ENCODE measurements around the gene SOD2.
A peak's percentile ranks its signal among the peaks of the same experiment; 100 is the strongest.
"Not testable (repeated sequence)": the region's sequence is repeated elsewhere in the genome, so short reads cannot be mapped to it uniquely, and the experiment has no call there.

The SOD2 gene

DNA sequence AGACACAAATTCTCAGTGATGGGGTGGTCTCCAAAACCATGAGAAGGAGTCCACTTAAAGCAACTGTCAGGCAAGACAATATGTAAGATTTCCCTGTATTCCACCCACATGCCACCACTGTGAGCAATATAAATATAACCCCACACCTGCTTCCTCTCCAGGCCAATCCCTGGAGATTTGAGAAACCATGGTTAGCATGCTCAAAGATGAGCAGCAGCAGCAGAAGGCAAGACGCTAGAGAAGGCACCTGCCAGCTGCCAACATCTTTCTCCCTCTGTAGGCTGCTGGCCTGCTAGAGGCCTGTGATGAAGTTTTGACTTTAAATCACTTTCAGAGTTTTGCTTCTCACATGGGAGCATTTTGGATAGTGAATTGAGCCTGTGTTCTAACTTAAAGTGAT, 7.9 kb upstream of the SOD2 start:
- H3K36me3 Mint-ChIP-seq = peaks cover 4 to 18% of the 10 kb centered on the region in 2 donors
- peak; percentile 13 for DNase-seq
- peaks cover 13 to 19% of the 10 kb centered on the region in 2 donors for H3K4me1 Mint-ChIP-seq
- H3K27me3 Mint-ChIP-seq = no peaks in the 10 kb centered on the region
- peak overlapping the region; percentile 48 for H3K27ac Mint-ChIP-seq
- ATAC-seq (replicated peaks) = peak; percentile 84 to 92
- H3K4me3 Mint-ChIP-seq = peak overlapping the region in 1 of 2 donors; percentile 19
- peaks cover 0 to 2% of the 10 kb centered on the region in 2 donors for H3K9me3 Mint-ChIP-seq

DNA sequence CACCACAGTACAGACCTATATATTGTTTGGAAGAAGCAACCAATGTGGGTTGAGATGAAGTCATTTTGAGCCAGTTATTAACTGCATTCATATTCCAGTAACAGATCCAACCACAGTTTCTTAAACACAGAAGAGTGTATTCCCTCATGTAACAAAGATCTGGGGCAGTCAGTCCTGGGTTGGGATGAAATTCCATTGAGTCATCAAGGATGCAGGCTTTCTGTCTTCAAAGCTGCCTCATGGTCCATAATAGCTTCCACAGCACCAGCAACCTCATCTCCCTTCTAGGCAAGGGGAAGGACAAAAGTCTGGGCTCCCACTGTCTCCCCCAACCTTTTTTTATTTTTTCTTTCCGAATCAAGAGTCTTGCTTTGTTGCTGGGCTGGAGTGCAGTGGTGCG, 2.9 kb upstream of the SOD2 start:
- DNase-seq (no peak), ATAC-seq (replicated peaks) (no peak)
- H3K9me3 Mint-ChIP-seq = no peaks in the 10 kb centered on the region
- peaks cover 0 to 7% of the 10 kb centered on the region in 2 donors for H3K36me3 Mint-ChIP-seq
- H3K4me1 Mint-ChIP-seq = peaks cover 26 to 31% of the 10 kb centered on the region in 2 donors
- H3K27ac Mint-ChIP-seq = peak overlapping the region; percentile 80
- H3K4me3 Mint-ChIP-seq = no peak overlapping the region
- H3K27me3 Mint-ChIP-seq = no peaks in the 10 kb centered on the region

DNA sequence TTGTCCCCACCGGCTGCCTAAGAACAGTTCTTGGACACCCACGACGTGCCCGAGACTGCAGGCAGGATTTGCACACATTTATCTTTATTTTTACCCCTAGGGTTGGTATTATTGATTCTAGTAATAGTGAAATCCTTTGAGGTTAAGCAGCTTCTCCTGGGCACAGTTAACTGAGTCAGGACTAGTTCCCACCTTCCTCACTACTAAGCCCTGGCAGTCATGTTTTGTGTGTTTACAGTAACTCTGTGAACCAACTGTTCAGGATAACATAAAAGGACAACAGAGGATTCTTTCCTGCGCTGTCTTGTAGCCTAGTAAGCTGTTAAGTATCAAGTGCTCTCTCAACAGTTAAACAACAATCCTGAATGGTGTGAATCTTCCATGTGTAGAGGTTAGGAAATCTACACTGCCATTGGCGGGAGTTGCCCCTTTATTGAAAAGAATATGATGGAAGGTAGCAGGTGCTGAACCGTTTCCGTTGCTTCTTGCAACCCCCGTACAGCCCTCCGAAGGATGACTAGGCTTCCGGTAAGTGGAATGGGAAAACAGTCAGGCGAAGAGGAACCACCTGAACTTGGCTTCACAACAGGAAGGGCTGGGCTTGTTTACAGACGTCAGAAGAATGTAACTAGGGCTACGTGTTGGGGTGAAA, 979 bp upstream of the SOD2 start:
- no peaks in the 10 kb centered on the region for H3K9me3 Mint-ChIP-seq
- no peaks in the 10 kb centered on the region for H3K27me3 Mint-ChIP-seq
- H3K27ac Mint-ChIP-seq = peak overlapping the region; percentile 95
- peak; percentile 11 for DNase-seq
- peaks cover 2 to 8% of the 10 kb centered on the region in 2 donors for H3K36me3 Mint-ChIP-seq
- ATAC-seq (replicated peaks) = peak; percentile 2 to 13
- peak overlapping the region; percentile 89 to 90 for H3K4me3 Mint-ChIP-seq
- H3K4me1 Mint-ChIP-seq = peaks cover 23 to 30% of the 10 kb centered on the region in 2 donors

DNA sequence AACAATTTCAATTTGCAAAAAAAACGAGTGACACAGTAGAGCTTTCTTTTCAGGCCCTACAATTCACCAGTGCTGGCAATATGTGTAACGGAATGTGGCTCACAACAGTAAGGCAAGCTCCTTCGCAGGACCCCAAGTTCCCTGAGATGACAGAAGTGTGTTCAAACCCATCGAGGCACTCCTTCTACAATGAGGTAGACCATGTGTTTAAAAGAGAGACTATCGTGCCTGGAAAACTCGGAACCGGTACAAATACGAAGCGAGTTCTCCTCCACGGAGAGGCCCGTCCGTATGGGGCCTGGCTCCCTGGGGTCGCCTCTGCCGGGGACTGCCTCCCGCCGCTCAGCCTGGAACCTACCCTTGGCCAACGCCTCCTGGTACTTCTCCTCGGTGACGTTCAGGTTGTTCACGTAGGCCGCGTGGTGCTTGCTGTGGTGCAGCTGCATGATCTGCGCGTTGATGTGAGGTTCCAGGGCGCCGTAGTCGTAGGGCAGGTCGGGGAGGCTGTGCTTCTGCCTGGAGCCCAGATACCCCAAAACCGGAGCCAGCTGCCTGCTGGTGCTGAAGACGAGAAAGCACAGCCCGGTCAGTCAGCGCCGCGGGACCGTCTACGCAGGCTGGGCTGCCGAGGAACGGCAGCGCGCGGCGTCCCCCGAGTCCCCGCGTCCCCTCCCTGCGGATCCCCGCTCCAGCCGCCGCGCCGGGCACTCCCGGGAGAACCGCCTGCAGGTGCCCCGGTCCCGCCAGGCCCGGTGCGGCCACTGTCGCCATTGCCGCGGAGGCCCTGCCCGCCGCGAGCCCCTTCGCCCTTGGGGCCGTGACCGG, 526 bp downstream of the SOD2 start:
- peak overlapping the region; percentile 89 to 90 for H3K4me3 Mint-ChIP-seq
- peak; percentile 70 to 73 for ATAC-seq (replicated peaks)
- peaks cover 10 to 17% of the 10 kb centered on the region in 2 donors for H3K36me3 Mint-ChIP-seq
- H3K9me3 Mint-ChIP-seq = no peaks in the 10 kb centered on the region
- peak overlapping the region; percentile 95 for H3K27ac Mint-ChIP-seq
- peak; percentile 47 for DNase-seq
- H3K27me3 Mint-ChIP-seq = no peaks in the 10 kb centered on the region
- H3K4me1 Mint-ChIP-seq = peaks cover 27 to 38% of the 10 kb centered on the region in 2 donors

DNA sequence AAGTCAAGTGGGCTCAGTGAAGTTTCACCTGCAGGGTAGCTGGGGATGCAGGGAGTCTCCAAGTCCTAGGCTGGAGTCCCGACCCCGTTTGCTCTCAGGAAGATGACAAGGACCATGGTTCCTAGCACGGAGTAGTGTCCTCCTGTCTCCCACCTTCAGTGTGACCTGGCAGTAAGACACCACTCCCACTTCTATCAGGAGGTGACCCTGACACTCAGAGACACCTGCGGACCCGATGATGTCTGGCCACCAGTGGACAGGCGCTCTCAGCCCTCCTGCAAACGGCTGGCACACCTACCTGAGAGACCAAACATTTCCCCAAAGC, 1.1 kb downstream of the SOD2 start:
- H3K27me3 Mint-ChIP-seq = no peaks in the 10 kb centered on the region
- peak overlapping the region; percentile 89 to 90 for H3K4me3 Mint-ChIP-seq
- H3K9me3 Mint-ChIP-seq = no peaks in the 10 kb centered on the region
- ATAC-seq (replicated peaks) (no peak), DNase-seq (no peak)
- peaks cover 11 to 23% of the 10 kb centered on the region in 2 donors for H3K36me3 Mint-ChIP-seq
- H3K27ac Mint-ChIP-seq = peak overlapping the region; percentile 93
- peaks cover 27 to 38% of the 10 kb centered on the region in 2 donors for H3K4me1 Mint-ChIP-seq

DNA sequence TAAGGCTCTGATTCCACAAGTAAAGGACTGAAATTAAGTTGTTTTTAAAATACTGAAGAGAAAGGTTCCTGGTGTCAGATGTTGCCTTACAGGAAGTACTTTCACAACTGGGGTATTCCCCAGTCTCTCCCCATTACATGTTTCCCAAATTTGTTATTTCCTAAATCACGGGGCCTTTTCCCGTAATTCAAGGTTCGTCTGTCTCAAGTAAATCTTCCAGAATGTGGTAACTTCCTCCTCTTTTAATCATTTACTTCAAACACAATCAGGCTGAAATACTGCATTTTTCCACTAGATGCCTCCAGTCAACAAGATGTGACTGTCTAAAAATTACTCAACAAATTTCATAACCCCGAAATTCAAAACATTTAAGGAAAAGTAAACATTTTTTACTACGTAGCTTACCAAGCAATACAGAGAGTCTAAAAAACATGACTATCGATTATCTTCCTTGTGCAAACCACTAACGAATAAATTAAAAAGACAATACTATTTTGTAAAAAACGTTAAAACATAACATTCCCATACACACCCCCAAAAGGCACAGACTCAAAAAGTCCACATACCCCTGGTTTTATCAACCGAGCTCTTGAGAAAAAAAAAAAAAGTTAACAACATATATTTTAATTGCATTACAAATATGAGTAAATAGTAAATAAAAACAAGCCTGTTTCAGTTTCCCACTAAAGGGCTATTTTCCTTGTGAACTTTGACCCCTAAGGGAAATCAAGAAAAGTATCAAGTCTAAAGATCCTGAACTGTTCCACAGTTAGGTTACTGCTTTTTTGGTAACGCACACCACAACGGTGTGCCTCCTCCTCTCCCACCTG, 1.7 kb downstream of the SOD2 start:
- DNase-seq (no peak), ATAC-seq (replicated peaks) (no peak)
- Mint-ChIP-seq H3K4me1 (peaks cover 27 to 38% of the 10 kb centered on the region in 2 donors), H3K27me3 (no peaks in the 10 kb centered on the region), H3K36me3 (peaks cover 11 to 27% of the 10 kb centered on the region in 2 donors), H3K9me3 (no peaks in the 10 kb centered on the region), H3K4me3 (peak overlapping the region; percentile 89 to 90), H3K27ac (peak overlapping the region; percentile 26)

DNA sequence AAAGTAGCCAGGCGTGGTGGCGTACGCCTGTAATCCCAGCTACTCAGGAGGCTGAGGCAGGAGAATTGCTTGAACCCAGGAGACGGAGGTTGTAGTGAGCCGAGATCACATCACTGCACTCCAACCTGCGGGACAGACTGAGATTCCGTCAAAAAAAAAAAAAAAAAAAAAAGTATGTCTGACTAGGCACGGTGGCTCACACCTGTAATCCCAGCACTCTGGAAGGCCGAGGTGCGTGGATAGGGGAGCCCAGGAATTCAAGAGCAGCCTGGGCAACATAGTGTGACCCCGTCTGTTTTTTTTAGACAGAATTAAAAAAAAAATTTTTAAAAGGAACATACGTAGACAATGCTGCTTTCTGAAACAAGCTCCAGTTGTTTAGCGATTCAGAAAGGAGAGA, 2.9 kb downstream of the SOD2 start:
- not testable (repeated sequence) for DNase-seq; ATAC-seq (replicated peaks); H3K27me3 Mint-ChIP-seq; H3K9me3 Mint-ChIP-seq; H3K4me3 Mint-ChIP-seq; H3K27ac Mint-ChIP-seq
- Mint-ChIP-seq H3K4me1 (peaks cover 25 to 38% of the 10 kb centered on the region in 2 donors), H3K36me3 (peaks cover 13 to 29% of the 10 kb centered on the region in 2 donors)

DNA sequence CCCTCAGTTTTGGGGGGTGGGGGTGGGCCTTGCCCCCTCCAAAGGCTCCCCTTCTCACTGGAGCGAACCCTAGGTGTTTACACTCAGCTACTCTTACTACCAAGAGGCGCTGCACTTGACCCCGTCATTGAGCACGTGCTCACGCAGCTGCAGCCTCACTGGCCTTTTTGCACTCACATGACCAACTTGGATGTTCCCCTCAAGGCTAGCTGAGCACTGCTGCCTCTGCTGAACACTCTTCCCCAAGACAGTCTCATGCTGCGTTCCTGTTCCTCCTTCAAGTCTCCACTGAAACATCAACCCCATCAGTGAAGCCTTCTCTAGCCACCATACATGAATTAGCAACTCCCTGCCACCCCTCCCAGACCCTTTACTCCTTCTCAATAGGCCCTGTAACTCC, 4.0 kb downstream of the SOD2 start:
- DNase-seq (no peak), ATAC-seq (replicated peaks) (no peak)
- Mint-ChIP-seq H3K9me3 (no peaks in the 10 kb centered on the region), H3K27me3 (no peaks in the 10 kb centered on the region), H3K36me3 (peaks cover 13 to 33% of the 10 kb centered on the region in 2 donors), H3K4me3 (no peak overlapping the region), H3K27ac (no peak overlapping the region), H3K4me1 (peaks cover 17 to 27% of the 10 kb centered on the region in 2 donors)

DNA sequence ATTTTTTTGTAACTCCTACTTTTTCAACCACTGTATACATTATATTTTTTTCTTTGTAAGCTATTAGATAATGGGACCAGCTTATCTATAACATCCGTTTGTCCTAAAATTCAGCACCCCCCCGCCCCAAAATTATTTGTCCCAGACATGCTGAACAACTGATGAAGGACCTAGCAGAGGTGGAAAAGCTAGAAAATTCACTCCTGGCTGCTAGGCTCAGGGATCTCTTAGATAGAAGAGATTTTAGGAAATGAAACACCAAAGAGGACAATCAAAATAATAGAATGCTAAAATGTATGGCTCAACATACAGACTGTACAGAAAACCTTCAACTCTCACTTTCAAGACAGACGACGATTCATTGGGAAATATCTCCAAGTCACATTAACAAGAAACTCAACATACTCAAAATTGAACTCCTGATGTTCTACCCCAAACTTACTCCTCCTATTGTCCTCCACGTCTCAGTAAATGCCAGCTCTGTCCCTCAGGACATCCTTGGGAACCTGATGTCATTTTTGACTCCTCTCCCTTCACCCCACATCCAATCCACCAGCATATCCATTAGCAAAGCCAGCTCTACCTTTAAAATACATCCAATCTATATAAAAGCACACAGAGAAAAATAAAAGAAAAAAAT, 4.7 kb downstream of the SOD2 start:
- DNase-seq = no peak
- H3K27ac Mint-ChIP-seq = peak overlapping the region; percentile 1
- peaks cover 16 to 33% of the 10 kb centered on the region in 2 donors for H3K36me3 Mint-ChIP-seq
- peaks cover 16 to 25% of the 10 kb centered on the region in 2 donors for H3K4me1 Mint-ChIP-seq
- H3K4me3 Mint-ChIP-seq = no peak overlapping the region
- no peaks in the 10 kb centered on the region for H3K9me3 Mint-ChIP-seq
- H3K27me3 Mint-ChIP-seq = no peaks in the 10 kb centered on the region
- no peak for ATAC-seq (replicated peaks)

DNA sequence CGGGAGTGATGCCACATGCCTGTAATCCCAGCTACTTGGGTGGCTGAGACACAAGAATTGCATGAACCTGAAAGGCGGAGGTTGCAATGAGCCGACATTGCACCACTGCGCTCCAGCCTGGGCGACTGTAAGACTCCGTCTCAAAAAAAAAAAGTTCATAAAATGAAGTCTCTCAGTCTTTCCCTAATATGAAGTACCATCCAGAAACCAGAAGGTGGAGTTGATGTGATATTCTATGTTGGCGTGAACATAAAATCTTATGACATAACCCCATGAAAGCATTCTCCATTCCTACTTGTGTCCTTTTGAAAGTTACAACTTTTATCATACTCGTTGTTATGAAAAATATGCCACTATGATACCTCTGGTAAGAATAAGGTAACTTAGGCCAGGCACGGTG, 5.7 kb downstream of the SOD2 start:
- Mint-ChIP-seq H3K4me1 (peaks cover 16 to 23% of the 10 kb centered on the region in 2 donors), H3K9me3 (no peaks in the 10 kb centered on the region), H3K27me3 (no peaks in the 10 kb centered on the region), H3K4me3 (no peak overlapping the region), H3K36me3 (peaks cover 16 to 33% of the 10 kb centered on the region in 2 donors), H3K27ac (no peak overlapping the region)
- ATAC-seq (replicated peaks) (no peak), DNase-seq (no peak)

DNA sequence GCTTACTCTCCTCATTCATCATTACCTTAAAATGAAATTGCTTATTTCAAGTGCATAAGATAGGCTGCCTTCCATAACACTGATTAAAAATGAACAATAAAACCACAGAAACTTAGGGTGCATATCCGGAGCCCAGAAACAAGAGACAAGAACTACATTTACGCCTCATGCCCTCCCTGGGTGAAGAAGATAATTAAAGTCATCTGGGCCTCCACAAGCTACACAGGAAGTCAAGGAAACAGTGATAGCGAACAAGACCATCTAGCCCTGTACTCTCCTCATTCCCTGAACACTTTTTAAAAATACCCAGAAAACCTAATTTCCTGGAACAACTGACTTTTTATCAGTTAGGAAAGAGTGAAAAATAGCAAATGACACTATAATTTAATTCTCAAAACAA, 6.3 kb downstream of the SOD2 start:
- no peak for ATAC-seq (replicated peaks)
- Mint-ChIP-seq H3K9me3 (no peaks in the 10 kb centered on the region), H3K27ac (no peak overlapping the region), H3K4me1 (peaks cover 10 to 17% of the 10 kb centered on the region in 2 donors), H3K36me3 (peaks cover 16 to 34% of the 10 kb centered on the region in 2 donors), H3K27me3 (no peaks in the 10 kb centered on the region), H3K4me3 (no peak overlapping the region)
- DNase-seq = no peak

DNA sequence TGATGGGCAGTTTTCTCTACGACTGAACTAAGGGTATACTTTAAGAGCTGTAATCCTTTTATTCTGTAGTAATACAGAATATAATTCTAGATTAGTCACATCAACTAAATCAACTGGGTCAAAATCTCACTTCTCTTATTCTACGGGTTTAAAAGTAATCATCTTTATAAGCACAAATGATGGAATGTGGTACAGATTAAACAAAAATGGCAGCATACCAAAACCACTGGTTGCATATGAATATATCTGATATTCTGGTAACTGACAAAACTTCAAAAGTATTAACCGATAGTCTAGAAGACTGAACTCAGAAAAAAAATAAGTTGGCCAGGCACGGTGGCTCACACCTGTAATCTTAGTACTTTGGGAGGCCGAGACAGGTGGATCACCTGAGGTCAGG, 7.0 kb downstream of the SOD2 start:
- ATAC-seq (replicated peaks) (no peak), DNase-seq (no peak)
- Mint-ChIP-seq H3K4me3 (no peak overlapping the region), H3K4me1 (peaks cover 9 to 12% of the 10 kb centered on the region in 2 donors), H3K9me3 (no peaks in the 10 kb centered on the region), H3K27ac (no peak overlapping the region), H3K27me3 (no peaks in the 10 kb centered on the region), H3K36me3 (peaks cover 16 to 37% of the 10 kb centered on the region in 2 donors)

DNA sequence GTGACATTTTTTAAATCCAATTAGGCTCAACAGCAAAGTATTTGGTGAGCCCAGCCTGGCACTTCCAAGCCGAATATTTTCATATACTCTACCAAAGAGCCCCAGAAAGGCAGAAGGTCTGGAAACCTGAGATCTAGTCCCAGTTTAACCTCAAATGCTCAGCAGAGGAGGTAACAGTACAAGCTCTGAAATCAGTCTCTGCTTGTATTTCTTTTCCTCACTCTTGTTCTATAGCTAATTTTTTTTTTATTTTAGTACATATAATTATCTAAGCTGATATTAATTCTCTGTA, 9.1 kb downstream of the SOD2 start:
- Mint-ChIP-seq H3K36me3 (peaks cover 15 to 38% of the 10 kb centered on the region in 2 donors), H3K4me1 (peaks cover 6 to 14% of the 10 kb centered on the region in 2 donors), H3K27me3 (no peaks in the 10 kb centered on the region), H3K4me3 (no peak overlapping the region), H3K9me3 (no peaks in the 10 kb centered on the region), H3K27ac (no peak overlapping the region)
- DNase-seq (no peak), ATAC-seq (replicated peaks) (no peak)

DNA sequence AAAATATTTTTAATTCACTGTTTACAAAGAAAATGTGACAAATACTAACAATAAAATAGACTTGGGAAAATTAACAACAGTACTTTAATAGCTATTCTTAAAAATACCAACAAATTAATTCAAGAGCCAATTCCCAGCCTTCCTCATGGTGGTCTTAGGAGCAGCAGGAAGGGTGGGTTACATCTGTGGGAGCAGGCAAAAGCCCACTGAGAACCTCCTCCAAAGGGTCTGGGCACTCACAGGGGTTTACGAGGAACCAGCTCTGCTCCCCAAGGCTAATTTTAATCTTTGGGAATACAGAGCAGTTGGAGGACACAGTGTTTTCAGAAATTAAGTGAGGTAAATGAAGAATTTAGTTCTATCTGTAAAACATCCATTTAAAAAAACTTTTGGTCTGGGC, 10.2 kb downstream of the SOD2 start:
- H3K4me3 Mint-ChIP-seq = no peak overlapping the region
- peaks cover 14 to 35% of the 10 kb centered on the region in 2 donors for H3K36me3 Mint-ChIP-seq
- no peaks in the 10 kb centered on the region for H3K9me3 Mint-ChIP-seq
- no peak overlapping the region for H3K27ac Mint-ChIP-seq
- DNase-seq (no peak), ATAC-seq (replicated peaks) (no peak)
- peaks cover 2 to 6% of the 10 kb centered on the region in 2 donors for H3K4me1 Mint-ChIP-seq
- H3K27me3 Mint-ChIP-seq = no peaks in the 10 kb centered on the region
